ENCODE measurements around the gene FRMD4B.

- TF ChIP-seq CTCF (IDR thresholded peaks at IDR 0.05) (no peak), POLR2A (IDR thresholded peaks at IDR 0.05) (no peak), POLR2AphosphoS5 (IDR thresholded peaks at IDR 0.05) (no peak), EP300 (IDR thresholded peaks at IDR 0.05; ENCODE audit: low read depth) (no peak)
These were observed 171.6 kb downstream of the FRMD4B start for GRCh38 chr3:69214241-69214640.

Measured in transverse colon (tissue), 4 donors.